Muscle of leg (tissue), 11 donors: ENCODE results near the gene TACC2. TPM values are rescaled to one million over a fixed set of nuclear protein-coding genes. Genes with fewer than 3 reads are reported as not detected.

ENCODE experiments used
- DNase-seq: peaks from one replicate; pipeline ENCODE4 v3.0.0; 2013
- H3K27ac ChIP-seq: one replicate; pipeline ENCODE4 v1.5.1; 2013; ENCODE audit warnings: mild to moderate bottlenecking, low read length, control low read depth
- H3K27me3 ChIP-seq: one replicate; pipeline ENCODE4 v1.6.1; 2013; ENCODE audit warnings: low read length; ENCODE audit not compliant: control insufficient read depth, insufficient read depth
- H3K36me3 ChIP-seq: one replicate; pipeline ENCODE4 v1.6.1; 2013; ENCODE audit warnings: low read length; ENCODE audit not compliant: control insufficient read depth, insufficient read depth
- H3K4me1 ChIP-seq: one replicate; pipeline ENCODE4 v1.6.1; 2013; ENCODE audit warnings: low read length; ENCODE audit not compliant: control insufficient read depth, insufficient read depth
- H3K4me3 ChIP-seq: one replicate; pipeline ENCODE4 v1.5.1; 2013; ENCODE audit warnings: low read length, control low read depth
- H3K9me3 ChIP-seq: replicated peaks from 2 replicates; pipeline ENCODE4 v1.6.1; 2013; ENCODE audit warnings: low read depth, low read length; ENCODE audit not compliant: control insufficient read depth
- WGBS: methylation state at CpG from one replicate; pipeline ENCODE4 v1.1.5; 2013; ENCODE audit warnings: missing lambda C conversion rate; ENCODE audit not compliant: insufficient coverage; 5-methylcytosine and 5-hydroxymethylcytosine counted together
- polyA plus RNA-seq, 8 donors: library from polyadenylated mRNA; unstranded; fragments of 120-200 nt; gene quantifications; one replicate each; pipeline versions ENCODE4 v1.2.1 to v1.2.3, GENCODE V29; 2013; ENCODE audit warnings: inconsistent platforms in 1 of 8, low replicate concordance in 1 of 8; ENCODE audit not compliant: insufficient read length in 8 of 8, insufficient read depth in 1 of 8
- total RNA-seq: library from RNA; stranded (reverse); fragments of 120-200 nt; gene quantifications from one replicate; pipeline ENCODE4 v1.2.4, GENCODE V29; 2013

Gene TACC2
- total and polyA plus RNA-seq, 9 donors = 53.6 to 132 (median 104) TPM

GRCh38 chr10:122154031-122154544 lies 165.1 kb downstream of the TACC2 start:
- Histone ChIP-seq H3K27me3 (no peaks in the 10 kb centered on the region), H3K4me1 (peaks cover 66% of the 10 kb centered on the region), H3K27ac (peak overlapping the region; percentile 82), H3K9me3 (no peaks in the 10 kb centered on the region), H3K36me3 (peaks cover 5% of the 10 kb centered on the region), H3K4me3 (peak overlapping the region; percentile 16)
- 33% methylated on average over 5 of the region's 10 CpGs for WGBS
- peak; percentile 62 for DNase-seq

GRCh38 chr10:122154545-122155366 lies 165.8 kb downstream of the TACC2 start:
- WGBS = 13% methylated on average over 13 of the region's 22 CpGs
- Histone ChIP-seq H3K36me3 (peaks cover 5% of the 10 kb centered on the region), H3K4me3 (peak overlapping the region; percentile 16), H3K4me1 (peaks cover 63% of the 10 kb centered on the region), H3K27me3 (no peaks in the 10 kb centered on the region), H3K9me3 (no peaks in the 10 kb centered on the region), H3K27ac (peak overlapping the region; percentile 82)
- peak; percentile 74 for DNase-seq

DNA sequence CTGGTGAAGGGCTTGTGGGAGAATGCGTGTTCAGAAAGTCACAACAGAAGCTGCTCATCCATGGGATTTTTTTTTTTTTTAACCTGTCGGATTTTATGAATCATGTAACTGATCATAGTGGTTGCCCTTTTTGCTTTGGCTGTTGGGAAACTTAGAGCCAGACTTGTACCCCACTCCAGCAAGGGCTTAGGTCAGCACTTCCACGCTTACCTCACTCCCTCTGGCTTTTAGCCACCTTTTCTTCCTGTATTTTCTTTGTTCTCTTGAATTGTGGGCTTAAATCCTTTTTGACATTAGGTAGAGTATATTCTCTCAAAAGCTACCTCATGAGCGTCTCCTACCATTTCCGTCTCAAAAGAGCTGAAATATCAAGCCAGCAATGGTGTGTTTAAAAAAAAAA lies 168.5 kb downstream of the TACC2 start:
- Histone ChIP-seq H3K27ac (no peak overlapping the region), H3K36me3 (peaks cover 5% of the 10 kb centered on the region), H3K4me3 (no peak overlapping the region), H3K4me1 (peaks cover 39% of the 10 kb centered on the region), H3K9me3 (no peaks in the 10 kb centered on the region), H3K27me3 (peaks cover 2% of the 10 kb centered on the region)
- no peak for DNase-seq
- no CpG with 5 or more reads among the region's 5 CpGs for WGBS

DNA sequence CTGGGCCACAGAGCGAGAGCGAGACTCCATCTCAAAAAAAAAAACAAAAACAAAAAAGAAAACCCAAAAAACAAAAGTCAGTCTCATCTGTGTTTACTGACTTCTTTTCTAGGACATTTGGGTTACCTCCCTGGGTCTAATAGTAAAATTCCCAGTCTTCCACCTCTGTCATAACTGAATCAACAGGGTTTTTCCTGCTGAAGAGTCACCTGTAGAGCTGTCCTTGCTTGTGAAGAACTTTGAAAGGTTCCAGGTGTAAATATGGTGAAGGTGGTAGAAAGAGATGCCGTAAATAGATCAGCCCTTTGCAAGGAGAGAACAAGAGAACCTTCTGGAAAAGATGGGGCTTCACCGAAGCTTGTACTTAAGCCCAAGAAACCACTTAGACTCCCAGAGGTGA lies 169.4 kb downstream of the TACC2 start:
- DNase-seq = no peak
- H3K27ac ChIP-seq = no peak overlapping the region
- H3K9me3 ChIP-seq = no peaks in the 10 kb centered on the region
- peaks cover 2% of the 10 kb centered on the region for H3K27me3 ChIP-seq
- H3K36me3 ChIP-seq = peaks cover 5% of the 10 kb centered on the region
- peaks cover 38% of the 10 kb centered on the region for H3K4me1 ChIP-seq
- no peak overlapping the region for H3K4me3 ChIP-seq
- 100% methylated on average over 2 of the region's 4 CpGs for WGBS

- 44% methylated on average over 14 of the region's 17 CpGs for WGBS
- peaks cover 8% of the 10 kb centered on the region for H3K27me3 ChIP-seq
- no peaks in the 10 kb centered on the region for H3K9me3 ChIP-seq
- DNase-seq = no peak
- peaks cover 35% of the 10 kb centered on the region for H3K4me1 ChIP-seq
- H3K36me3 ChIP-seq = peaks cover 5% of the 10 kb centered on the region
- no peak overlapping the region for H3K4me3 ChIP-seq
- no peak overlapping the region for H3K27ac ChIP-seq
These were observed 170.4 kb downstream of the TACC2 start for GRCh38 chr10:122159141-122159970.

DNA sequence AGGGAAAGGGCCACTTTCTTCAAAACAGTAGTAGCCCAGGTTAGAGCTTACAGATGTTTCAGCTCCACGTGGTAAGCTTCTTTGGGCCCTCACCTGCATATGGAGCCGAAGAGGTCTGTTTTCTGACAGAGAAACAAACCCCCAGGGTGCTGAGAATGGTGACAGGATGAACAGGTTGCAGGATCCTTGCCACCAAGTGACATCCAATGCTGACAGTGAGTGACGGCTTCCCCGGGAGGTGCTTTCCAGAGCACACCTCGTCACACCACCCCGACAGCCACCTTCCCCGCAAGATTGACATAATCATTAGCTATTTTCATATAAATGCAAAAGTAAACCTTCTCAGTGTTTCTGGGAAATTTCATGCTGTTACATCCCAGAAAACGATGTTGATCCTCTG lies 172.8 kb downstream of the TACC2 start:
- Histone ChIP-seq H3K9me3 (no peaks in the 10 kb centered on the region), H3K36me3 (peaks cover 5% of the 10 kb centered on the region), H3K27ac (no peak overlapping the region), H3K4me1 (peaks cover 46% of the 10 kb centered on the region), H3K4me3 (no peak overlapping the region), H3K27me3 (peaks cover 11% of the 10 kb centered on the region)
- DNase-seq = no peak
- 83% methylated on average over 5 of the region's 8 CpGs for WGBS

DNA sequence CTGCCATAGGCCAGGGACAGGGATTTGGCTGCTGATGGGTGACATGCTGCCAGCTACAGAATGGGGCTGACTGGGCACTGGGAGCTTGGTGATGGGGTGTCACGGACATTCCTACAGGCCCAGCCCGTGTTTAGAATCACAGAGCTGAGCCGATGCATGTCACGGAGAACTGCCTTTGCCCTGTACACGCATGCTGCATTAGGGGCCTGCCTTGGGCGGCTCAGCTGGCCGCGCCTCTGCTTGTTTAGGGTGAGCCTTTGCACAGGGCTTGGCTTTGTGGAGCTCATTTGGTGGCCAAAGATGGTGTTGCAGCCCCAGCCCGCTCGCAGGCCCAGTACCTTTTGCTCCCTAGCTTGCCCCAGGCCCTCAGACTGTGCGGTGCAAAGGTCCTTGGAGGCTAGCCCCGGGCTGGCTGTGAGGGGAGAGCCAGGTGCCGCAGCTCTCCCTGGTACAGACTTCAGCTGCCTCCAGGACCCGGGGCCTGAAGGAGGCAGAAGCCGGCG lies 173.8 kb downstream of the TACC2 start:
- DNase-seq = peak; percentile 32
- H3K36me3 ChIP-seq = peaks cover 5% of the 10 kb centered on the region
- 33% methylated on average over 10 of the region's 16 CpGs for WGBS
- H3K9me3 ChIP-seq = no peaks in the 10 kb centered on the region
- peak overlapping the region; percentile 49 for H3K4me3 ChIP-seq
- H3K27me3 ChIP-seq = peaks cover 11% of the 10 kb centered on the region
- peaks cover 49% of the 10 kb centered on the region for H3K4me1 ChIP-seq
- H3K27ac ChIP-seq = peak overlapping the region; percentile 35

- 1% methylated on average over 80 of the region's 89 CpGs for WGBS
These were observed 174.4 kb downstream of the TACC2 start for GRCh38 chr10:122163174-122164022.

GRCh38 chr10:122164023-122164601 lies 175.1 kb downstream of the TACC2 start:
- peak overlapping the region; percentile 59 for H3K27ac ChIP-seq
- WGBS = 15% methylated on average over 24 of the region's 25 CpGs
- peaks cover 11% of the 10 kb centered on the region for H3K27me3 ChIP-seq
- H3K36me3 ChIP-seq = no peaks in the 10 kb centered on the region
- H3K4me1 ChIP-seq = peaks cover 53% of the 10 kb centered on the region
- peak; percentile 87 for DNase-seq
- H3K9me3 ChIP-seq = no peaks in the 10 kb centered on the region
- H3K4me3 ChIP-seq = peak overlapping the region; percentile 37

More at GRCh38 chr10:122163174-122164022, 174.4 kb downstream of the TACC2 start:
- Histone ChIP-seq H3K4me1 (peaks cover 49% of the 10 kb centered on the region), H3K4me3 (peak overlapping the region; percentile 49), H3K27me3 (peaks cover 11% of the 10 kb centered on the region), H3K9me3 (no peaks in the 10 kb centered on the region), H3K27ac (peak overlapping the region; percentile 59), H3K36me3 (peaks cover 5% of the 10 kb centered on the region)
- peak; percentile 75 for DNase-seq
